Measurements from ENCODE around the gene DUSP10.

The DUSP10 gene

DNA sequence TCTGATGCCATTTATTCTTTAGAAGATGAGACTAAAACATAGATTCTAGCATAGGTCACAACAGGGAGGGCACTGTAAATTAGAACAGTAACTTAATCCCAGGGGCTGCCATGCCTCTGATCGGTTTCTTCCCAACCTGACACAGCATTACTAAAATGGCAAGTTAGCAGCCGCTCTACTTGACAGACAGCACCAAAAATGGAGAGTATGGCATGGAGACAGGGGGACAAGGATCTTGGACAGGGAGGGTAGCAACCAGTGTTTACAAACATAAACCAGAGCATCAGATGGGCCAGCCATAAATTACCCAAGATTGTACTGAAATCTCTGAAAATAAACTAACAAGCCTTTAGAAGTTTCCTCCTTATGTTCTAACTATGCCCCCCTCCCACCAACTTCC lies 5.9 kb downstream of the DUSP10 start:
- DNase-seq (ENCODE audit: extremely low read depth in 1 of 2, low read depth in 1 of 2): no peak

DNA sequence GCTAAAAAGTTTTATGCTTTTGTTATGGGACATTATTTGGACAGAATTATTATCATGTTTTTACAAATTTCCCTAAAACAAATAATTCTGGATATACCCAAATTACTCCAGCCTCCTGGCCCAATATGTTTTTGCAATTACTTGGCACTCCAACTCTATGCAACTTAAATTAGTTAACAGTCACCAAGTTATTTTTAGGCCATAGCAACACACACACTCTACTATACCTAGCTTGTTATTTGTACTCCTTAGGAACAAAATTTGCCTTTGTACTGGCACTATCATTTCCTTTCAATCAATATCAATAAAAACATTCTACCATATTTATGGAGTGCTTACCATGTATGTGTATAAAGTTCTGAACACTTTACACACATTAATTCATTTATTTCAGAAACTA lies 7.7 kb downstream of the DUSP10 start:
- DNase-seq (ENCODE audit: extremely low read depth in 1 of 2, low read depth in 1 of 2): no peak

DNA sequence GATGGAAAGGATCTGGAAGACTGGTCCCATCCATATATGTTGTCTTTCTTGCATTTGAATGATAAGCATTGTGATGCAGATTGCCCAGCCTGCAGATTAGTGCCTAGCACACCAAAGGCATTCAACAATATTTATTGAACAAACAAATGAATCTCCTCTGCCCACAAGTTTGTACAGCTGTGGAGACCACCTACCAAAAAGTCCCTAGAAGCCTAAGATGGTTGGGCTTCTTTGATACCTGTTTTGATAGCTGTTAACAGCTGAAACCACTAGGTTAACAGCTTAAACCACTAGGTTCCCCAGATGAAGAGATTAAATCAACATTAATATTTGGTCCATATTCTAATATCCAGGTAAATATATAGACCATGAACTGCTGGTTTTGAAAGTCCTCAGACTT lies 9.8 kb downstream of the DUSP10 start:
- no peak for DNase-seq (ENCODE audit: extremely low read depth in 1 of 2, low read depth in 1 of 2)

DNA sequence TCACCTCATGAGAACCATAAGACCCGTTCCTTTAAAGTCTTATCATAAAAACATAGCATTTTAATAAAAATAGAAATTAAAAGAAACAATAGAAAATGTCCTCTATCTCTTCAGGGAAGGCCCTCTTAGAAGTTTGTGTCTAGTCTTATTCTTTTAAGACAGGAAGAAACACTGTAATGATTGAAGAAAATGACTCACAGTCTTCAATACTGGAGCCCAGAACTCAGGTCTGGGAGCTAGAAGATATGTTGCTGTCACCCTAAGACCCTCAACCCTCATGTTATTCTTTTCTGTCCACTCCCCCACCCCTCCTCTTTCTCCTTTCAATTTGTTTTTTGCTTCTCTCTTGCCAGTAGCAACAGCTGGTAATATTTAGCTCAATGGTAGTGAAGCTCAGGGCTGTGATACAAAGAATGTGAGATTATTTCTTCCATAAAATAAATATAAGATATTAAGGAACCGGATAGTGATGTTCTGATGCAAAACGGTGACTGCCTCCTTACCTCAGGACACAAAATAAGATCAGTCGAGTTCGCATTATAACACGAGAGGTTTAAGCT lies 12.0 kb downstream of the DUSP10 start:
- no peak for DNase-seq (ENCODE audit: extremely low read depth in 1 of 2, low read depth in 1 of 2)

DNA sequence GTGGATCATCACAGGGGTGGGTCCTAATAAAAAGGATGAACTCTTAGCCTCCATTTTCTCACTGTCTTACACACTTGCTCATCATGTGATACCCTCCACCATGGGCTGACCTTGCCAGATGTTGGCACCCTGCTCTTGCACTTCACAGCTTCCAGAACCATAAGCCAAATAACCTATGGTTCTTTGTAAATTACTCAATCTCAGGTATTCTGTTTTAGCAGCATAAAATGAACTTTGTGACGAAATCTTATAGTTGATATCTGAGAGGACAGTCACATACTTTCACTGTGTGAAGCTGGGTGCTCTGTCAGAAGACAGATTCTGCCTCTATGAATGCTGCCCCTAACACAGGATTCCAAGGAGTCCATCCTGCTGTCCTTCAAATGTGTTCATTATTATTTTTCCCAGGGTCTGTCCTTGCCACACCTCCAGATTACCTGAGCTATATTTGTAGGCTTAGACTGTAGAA lies 13.8 kb downstream of the DUSP10 start:
- no peak for DNase-seq (ENCODE audit: extremely low read depth in 1 of 2, low read depth in 1 of 2)

DNA sequence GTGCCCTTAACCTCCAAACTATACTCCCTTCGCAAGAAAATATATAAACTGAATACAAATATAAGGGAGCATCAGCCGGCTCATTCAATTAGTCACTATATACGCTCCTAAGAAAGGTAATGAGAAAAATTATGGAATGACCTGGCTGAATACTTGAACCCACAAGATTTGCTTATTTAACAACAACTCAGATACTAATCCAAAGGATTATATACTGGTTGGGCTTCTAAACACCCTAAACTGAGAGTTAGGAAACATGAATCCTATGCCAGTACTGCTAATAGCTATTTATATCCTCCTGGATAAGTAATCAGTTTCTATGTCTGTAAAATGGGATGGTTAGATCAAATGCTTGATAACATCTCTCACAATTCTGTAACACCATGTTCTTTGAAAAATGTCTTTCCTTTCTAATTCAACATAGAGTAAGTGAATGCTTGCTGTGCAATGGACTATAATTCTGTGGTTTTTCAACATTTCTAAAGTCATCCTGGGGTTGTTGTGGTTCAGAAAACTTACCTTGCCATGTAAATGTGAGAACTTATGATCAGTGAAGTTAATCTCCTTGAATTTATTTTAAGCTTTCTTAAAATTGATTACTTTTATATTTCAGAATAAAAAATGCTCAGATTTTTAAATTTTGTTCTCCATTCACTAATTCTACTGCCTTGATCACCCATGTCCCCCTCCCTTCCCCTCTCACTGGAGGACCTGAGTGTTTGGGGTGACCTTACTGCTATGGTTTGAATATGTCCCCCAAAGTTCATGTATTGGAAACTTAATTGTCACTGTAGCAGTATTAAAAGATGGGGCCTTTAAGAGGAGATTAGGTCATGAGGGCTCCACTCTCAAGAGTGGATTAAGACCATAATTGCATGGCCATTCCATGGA lies 14.5 kb downstream of the DUSP10 start:
- no peak for DNase-seq (ENCODE audit: extremely low read depth in 1 of 2, low read depth in 1 of 2)

DNA sequence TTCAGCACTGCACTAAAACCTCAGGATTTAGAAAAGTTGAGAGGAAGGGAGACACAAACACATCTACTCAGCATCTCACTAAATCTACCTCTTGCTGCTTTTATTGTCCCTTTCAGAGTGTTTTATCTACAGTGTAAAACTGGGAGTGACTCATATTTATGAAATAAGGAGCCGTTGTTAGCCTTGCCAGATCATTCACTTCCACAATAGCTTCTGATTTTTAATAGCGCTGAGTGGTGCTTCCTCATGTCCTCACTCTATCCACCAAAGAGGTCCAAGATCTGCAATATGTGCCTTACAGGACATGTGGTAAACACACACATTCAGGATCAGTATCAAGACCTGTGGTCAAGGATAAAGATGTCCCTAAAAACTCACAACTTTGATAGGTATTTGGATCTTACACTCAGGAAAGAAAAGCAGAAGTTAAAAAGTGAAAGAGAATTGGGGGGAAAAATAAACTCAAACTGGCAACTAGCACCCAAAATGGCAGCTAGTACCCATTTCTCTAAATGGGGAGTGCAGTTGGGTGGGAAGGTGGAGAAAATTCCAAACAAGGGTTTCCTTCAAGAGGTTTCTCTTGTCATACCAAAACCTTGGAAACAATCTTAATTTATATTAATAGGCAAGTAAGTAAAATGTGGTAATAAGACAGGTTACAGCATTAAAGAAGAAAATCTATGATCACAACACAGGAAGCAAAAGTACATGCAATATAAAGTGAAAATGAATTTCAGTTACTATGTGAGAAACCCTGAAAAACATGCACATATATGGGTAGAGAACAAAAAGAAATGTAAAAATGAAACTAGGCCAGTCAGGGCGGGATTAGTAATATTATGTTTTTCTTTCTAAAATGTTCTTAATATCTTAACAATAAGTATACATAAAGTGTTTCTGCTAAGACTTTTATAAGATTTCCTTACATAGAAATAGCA lies 15.9 kb downstream of the DUSP10 start:
- no peak for DNase-seq (ENCODE audit: extremely low read depth in 1 of 2, low read depth in 1 of 2)

DNA sequence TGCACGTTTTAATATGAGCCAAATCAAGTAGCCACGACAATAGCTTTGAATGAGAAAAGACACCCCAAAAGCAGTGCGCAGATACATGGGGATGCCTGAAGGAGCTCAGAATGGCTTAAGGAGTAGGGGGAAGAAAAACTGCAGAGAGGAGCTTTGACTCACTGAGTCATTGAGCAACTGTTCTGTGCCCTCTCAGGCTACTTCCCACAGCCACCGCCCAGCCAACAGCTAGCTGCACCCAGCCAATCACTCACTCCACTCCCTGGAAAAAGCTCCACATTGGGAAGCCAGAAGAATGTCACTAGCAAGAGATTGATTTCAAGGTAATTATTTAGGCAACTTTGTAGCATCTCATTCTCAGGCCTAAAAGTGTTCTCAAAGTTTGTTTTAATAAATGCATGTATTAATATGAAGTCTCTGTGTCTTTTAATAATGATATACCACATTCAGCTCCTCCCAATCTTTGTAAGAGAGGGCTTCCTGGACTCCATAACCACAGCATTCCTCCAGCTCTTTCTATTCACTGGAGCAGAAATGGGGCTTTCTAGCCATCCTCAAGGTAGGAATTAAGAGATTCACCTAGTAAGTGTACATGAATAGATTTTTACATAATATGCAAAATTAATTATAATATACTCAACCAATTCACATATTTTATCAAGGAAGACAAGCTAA lies 16.8 kb downstream of the DUSP10 start:
- DNase-seq (ENCODE audit: extremely low read depth in 1 of 2, low read depth in 1 of 2): no peak

DNA sequence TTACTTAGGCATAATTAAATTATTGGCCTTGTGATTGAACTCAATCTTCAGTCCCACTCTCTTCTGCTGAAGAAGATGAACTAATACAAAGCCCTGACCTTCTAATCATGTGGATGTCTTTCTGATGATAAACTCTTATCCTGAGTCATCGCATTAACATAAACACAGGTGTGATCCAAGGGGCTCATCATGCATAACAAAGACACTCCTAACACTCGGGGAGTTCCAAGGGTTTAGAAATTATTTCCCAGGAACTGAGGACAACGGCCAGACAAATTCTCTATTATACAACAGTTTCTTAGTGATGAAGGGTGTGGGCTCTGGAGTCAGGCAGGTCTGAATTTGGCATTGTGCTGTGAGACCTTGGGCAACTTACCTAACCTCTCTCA lies 18.0 kb downstream of the DUSP10 start:
- DNase-seq (ENCODE audit: extremely low read depth in 1 of 2, low read depth in 1 of 2): no peak

DNA sequence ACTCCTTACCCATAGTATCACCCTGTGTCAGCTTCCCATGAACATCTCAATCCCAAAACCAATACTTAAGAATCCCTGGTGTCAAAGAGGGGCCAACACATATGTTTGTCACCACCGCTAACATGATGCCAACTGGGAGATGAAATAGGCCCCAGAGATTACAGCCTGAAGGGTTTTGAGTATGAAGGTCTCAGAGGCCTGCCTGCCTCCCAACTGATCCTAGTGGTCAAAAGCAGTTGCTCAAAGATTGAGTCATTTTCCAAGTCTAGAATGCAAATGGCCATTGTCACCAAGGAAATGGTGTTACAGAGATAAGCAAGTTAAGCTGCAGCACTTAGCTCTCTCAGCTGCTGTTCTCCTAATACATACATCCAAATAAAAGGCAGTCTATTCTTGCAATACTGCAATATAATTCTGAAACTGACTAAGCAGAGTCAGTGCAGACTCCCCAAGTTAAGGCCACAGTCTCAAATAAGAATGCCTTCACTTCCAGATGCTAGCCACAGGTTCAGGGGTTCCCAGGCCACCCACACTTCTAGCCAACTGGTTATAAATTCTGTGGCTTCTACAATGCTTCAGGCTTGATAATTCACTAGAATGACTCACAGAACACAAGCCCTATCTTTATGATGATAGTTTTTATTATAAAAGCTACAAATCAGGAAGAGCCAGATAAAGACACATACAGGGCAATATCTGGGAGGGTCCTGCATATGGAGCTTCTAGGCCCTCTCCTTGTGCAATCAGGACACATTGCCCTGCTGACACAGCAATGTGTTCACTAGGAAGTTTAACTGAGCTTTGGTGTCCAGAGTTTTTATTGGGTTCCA lies 18.7 kb downstream of the DUSP10 start:
- no peak for DNase-seq (ENCODE audit: extremely low read depth in 1 of 2, low read depth in 1 of 2)

DNA sequence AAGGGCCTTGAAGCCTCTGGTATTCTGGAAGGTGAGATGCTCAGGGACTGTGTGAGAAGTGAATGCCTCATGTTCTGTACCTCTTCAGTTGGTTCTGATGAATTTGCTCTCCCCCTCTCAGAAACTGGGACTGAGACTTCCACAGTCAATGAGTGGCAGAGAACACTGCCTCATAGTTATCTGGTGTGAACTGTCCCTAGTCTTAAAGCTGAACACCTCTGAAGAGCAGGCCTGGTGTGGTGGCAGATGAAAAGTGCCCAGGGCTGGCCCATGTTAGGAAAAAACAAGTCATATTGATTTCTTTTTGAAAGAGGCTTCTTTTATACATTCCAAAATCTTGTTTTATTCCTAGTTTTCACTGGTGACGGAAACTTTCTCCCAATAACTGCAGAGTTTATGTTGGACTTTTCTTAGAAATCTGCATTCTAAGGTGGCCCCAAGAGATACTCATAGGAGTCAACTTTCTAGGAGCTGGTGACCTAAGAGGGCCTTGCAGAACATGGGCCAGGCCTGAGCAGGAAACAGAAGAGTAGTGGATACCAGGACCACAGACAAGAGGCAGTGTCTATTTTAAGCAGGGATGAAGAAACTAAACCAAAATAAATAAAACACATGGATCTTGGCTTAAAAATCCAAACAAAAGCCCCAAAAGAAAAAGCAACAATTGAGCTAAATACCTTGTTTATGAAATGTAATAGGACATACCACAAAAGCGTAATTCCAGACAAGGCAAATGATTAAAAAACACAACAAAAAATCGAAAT lies 19.5 kb downstream of the DUSP10 start:
- no peak for DNase-seq (ENCODE audit: extremely low read depth in 1 of 2, low read depth in 1 of 2)

DNA sequence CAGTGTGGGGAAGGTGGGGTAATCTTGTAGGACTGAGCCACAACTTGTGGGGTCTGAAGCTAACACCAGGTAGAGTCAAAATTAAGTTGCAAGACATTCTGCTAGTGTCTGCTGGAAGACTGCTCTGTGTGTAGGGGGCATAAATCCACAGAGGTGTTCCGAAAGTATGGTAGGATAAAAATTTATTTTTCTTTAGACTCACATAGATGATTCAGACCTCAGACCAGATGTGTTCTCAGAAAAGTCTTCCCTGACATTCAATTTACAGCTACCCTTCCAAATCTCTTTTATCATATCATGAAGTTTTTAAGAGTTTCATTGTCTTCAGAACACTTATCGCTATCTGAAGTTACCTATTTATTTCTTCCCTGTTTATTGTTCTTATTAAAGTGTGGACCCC lies 21.3 kb downstream of the DUSP10 start:
- no peak for DNase-seq (ENCODE audit: extremely low read depth in 1 of 2, low read depth in 1 of 2)

DNA sequence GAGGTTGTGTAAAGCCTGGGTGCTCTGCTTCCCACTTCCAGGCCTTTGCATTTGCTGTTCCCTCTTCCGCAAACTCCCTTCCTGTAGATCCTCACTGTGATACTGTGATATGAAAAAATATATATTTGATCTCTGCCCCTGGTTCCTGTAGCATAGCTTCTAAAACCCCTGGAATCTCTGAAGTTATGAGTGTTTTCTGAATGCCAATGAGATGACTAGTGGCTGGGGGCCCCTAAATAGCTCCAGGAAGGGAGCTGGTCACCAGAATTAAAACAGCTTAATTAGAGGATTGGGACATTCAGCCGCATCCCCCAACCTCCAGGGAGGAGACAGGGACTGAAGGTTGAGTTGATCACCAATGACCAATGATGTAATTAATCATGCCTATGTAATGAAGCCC lies 21.9 kb downstream of the DUSP10 start:
- DNase-seq (ENCODE audit: extremely low read depth in 1 of 2, low read depth in 1 of 2): no peak

DNA sequence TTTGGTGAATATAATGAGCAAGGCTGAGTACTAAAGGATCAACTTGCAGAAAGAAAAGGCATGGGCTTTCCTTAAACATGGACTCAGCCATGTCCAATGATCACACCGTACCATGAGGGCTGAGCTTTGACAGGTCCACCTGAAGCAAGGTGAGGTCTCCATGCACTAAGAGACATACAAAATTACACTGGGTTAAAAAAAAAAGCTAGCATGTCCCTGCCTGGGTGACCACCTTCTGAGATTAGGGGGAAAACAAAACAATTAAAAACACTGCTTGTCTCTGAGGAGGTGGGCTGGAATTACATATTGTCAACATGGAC lies 22.7 kb downstream of the DUSP10 start:
- no peak for DNase-seq (ENCODE audit: extremely low read depth in 1 of 2, low read depth in 1 of 2)

DNA sequence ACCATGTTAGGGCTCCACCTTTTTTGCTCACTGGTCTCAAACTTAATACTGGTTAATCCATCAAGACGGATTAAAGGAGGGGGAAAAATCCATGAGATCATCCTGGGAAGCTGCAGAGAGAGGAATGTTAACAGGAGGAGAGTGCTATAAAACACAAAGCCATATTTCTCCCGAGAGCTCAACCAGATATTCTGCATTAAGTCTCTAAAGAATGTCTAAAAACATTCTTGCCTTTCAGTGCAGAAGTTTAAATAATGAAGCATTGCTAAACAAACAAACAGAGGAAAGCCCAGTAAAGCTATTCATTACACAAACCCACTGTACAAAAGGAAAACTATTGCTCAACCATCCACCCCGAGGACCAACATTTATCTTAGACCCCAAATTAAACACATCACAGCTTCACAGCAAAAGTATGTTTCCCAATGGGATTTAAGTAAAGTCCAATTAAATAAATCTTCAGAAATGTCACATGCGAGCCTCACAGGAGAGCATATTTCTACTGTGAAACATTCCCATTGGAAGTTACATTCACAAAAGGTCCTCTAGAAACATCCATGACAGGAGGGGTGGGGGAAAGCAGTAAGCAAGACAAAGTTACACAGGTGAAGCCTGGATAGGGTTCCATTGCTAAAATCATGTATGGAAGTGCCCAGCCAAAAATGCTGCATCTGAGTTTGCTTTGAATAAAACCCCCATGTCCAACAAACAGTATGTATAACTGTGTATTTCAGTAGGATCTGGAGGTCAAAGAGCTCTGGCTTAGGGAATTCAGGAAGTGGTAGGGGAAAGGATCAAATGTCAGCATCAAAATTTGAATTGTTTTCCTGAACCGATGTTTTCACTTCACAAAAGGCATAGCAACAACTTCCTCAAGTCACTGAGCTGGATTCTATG lies 23.3 kb downstream of the DUSP10 start:
- no peak for DNase-seq (ENCODE audit: extremely low read depth in 1 of 2, low read depth in 1 of 2)

DNA sequence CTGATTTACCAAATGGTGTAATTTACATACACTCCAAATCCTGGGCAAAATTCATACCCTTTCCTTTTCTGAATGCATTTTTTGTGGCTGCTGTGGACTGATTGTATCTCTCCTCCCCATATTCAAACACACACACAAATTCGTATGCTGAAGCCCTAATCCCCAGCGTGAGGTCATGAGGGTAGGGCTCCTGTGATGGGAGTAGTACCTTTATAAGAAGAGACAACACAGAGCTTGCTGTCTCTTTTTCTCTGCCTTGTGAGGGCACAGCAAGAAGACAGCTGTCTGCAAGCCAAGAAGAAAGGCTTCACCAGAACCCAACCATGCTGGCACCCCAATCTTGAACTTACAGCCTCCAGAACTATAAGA lies 24.4 kb downstream of the DUSP10 start:
- DNase-seq (ENCODE audit: extremely low read depth in 1 of 2, low read depth in 1 of 2): no peak

DNA sequence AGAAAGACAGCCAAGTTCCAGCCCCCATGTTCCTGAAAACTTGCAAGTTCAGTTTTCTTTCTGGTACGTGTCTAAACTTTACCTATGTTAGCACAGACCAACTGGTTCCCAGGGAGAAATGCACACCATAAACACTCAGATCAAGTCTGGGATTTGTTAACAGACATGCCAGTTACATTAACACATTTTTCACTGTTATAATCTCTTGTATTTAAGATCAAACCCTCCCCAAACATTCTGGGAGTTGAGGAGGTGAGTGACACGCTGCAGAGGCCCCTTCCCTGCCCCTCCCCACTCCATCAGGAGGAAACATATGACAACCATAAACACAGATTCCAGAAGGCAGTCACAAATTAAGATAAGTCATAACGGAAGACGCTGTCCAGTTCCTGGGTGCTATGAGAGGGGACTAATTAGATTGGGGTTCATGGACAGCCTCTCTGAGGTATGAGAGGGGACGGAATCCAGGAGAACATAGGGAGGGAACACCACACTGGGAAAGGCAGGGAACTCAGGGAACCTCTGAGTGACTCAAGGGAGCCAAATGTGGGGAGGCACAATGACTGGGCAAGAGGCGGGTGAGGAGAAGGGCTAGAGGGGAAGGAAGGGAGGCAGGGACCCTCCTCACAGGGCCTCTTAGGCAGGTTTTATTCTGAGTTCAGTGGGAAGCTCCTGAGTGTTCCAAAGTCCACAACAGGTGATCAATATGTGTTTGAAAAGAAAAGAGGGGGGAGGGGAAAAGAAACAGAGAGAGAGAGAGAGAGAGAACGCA lies 25.0 kb downstream of the DUSP10 start:
- no peak for DNase-seq (ENCODE audit: extremely low read depth in 1 of 2, low read depth in 1 of 2)
